Thyroid gland (tissue), 4 donors: ENCODE measurements around the gene CPA3.

Experiments used
- POLR2A ChIP-seq, 2 donors: fragments of 450-650 bp; IDR thresholded peaks; one replicate each; pipeline ENCODE4 v1.6.1; 2017; ENCODE audit warnings: antibody characterized with exemption in 2 of 2, mild to moderate bottlenecking in 2 of 2, moderate library complexity in 1 of 2
- TF ChIP-seq, protein P1 (sequence below), 6 experiments: fragments of 200-600 bp in 3 of 6; fragments of 450-650 bp in 3 of 6; sonication (generic) in 3 of 6; IDR thresholded peaks; one replicate each; pipeline ENCODE4 v1.5.1; 2016 to 2019; ENCODE audit warnings: antibody characterized with exemption in 6 of 6, mild to moderate bottlenecking in 2 of 6, inconsistent platforms in 1 of 6, moderate library complexity in 1 of 6

DNA sequence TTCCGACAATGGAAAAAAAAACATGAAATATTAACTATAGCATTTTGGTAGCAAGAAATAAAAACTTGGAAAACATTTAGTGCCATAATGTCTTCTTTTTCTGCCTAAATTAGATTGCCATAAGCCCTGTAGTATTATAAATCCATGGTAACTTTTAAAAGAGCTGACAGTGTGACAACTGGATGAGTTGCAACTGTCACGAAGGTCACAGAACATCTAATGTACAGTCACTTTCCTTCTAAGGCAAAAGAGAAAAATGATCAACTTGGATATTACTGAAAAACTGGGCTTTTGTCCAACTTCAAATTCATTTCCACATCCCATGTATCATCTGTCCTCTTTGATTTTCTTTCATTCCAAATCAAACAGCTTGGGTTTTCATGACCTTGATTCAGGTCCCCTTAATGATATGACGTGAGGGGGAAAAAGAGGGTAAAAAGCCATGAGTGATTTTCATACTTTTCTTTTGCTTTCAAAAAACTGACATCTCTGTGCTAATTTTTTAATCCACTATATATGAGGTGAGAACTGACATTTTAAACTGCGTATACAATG lies 36.9 kb upstream of the CPA3 start:
- TF ChIP-seq, protein P1, sequence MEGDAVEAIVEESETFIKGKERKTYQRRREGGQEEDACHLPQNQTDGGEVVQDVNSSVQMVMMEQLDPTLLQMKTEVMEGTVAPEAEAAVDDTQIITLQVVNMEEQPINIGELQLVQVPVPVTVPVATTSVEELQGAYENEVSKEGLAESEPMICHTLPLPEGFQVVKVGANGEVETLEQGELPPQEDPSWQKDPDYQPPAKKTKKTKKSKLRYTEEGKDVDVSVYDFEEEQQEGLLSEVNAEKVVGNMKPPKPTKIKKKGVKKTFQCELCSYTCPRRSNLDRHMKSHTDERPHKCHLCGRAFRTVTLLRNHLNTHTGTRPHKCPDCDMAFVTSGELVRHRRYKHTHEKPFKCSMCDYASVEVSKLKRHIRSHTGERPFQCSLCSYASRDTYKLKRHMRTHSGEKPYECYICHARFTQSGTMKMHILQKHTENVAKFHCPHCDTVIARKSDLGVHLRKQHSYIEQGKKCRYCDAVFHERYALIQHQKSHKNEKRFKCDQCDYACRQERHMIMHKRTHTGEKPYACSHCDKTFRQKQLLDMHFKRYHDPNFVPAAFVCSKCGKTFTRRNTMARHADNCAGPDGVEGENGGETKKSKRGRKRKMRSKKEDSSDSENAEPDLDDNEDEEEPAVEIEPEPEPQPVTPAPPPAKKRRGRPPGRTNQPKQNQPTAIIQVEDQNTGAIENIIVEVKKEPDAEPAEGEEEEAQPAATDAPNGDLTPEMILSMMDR (IDR thresholded peaks at IDR 0.05): no peak
- TF ChIP-seq POLR2A (IDR thresholded peaks at IDR 0.05): no peak
